Hepatocyte (in vitro differentiated cells): Measurements from ENCODE around the gene VRTN.

Experiments
- CTCF ChIP-seq: fragments of 200-600 bp; sonication (generic); IDR thresholded peaks from 2 replicates; pipeline ENCODE4 v1.5.1; 2016; ENCODE audit warnings: antibody characterized with exemption, mild to moderate bottlenecking; ENCODE audit not compliant: poor library complexity
- EZH2 ChIP-seq: fragments of 200-600 bp; sonication (generic); IDR thresholded peaks from 2 replicates; pipeline ENCODE4 v1.6.1; 2016; ENCODE audit warnings: antibody characterized with exemption, mild to moderate bottlenecking, borderline replicate concordance
- EZH2phosphoT487 ChIP-seq: fragments of 200-600 bp; sonication (generic); IDR thresholded peaks from one replicate; pipeline ENCODE4 v1.6.1; 2018; ENCODE audit warnings: antibody characterized with exemption, mild to moderate bottlenecking, low read depth, moderate library complexity; ENCODE audit not compliant: unreplicated experiment, severe bottlenecking

- TF ChIP-seq CTCF (peak; percentile 68), EZH2 (no peak), EZH2phosphoT487 (no peak)
Measured at GRCh38 chr14:74324931-74325361, 23.3 kb upstream of the VRTN start.
